Measurements from ENCODE around the gene JAM2. TPM values are rescaled to one million over a fixed set of nuclear protein-coding genes. Genes with fewer than 3 reads are reported as not detected.

The JAM2 gene
- total and polyA plus RNA-seq, 10 of the 15 experiments (the other 5 are each of a cell fraction or from before 2014, with no cell fraction given) = 2.1 to 30.4 (median 8.6) TPM

DNA sequence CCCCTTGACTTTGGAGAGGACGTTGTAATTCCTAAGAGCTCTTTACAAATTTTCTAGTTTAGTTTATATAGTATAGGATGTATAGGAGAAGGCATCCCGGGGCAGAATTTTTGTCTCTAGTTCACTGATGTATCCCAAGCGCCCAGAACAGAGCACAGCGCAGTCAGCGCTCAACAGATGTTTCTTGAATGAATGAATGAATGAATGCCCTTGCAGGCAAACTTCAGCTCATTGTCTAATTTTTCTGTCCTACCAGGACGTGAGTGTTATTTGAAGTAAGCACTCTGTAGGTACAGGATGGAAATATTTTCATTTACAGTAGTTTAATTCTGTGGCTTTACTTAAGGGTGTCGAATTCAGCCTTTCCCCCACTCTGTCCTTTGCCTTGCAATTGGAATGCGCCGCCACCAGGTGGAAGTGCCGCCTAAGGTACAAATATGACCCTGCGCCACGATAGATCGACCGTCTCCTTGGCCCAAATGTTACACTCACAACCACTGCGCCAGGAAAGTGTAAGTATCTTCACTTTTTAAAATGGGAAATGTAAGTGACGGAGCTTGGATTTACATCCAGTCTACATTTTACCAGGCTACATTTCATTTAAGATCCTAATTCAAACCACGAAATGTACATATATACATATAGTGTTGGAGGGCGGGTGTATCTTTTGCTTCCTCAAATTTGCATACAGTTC is 30.9 kb upstream of the JAM2 start:
- RAD21 ChIA-PET (ENCODE audit: unreplicated experiment) = interaction anchor here (0.6 to 2.9 kb wide), 30 partner anchors 9 to 563 kb away, joined by 3 to 15 read pairs (median 4); partner anchors contain the start of genes APP, ATP5PF, GABPA and JAM2
- TF ChIP-seq CHD4 (IDR thresholded peaks at IDR 0.05) (no peak), SIN3A (IDR thresholded peaks at IDR 0.05; ENCODE audit: low read depth, low read length) (no peak), CUX1 (IDR thresholded peaks at IDR 0.05; ENCODE audit: insufficient replicate concordance, low read depth, low read length) (no peak), KAT2A (conservative IDR thresholded peaks at IDR 0.05; ENCODE audit: control insufficient read depth, low read depth, low read length) (no peak), ZNF384 (IDR thresholded peaks at IDR 0.05; ENCODE audit: borderline replicate concordance, low read depth, low read length) (no peak), BCL11A (IDR thresholded peaks at IDR 0.05; ENCODE audit: low read depth, low read length) (no peak), EZH2 (IDR thresholded peaks at IDR 0.05; ENCODE audit: borderline replicate concordance, control insufficient read depth, low read depth, low read length) (no peak), SMAD5 (IDR thresholded peaks at IDR 0.05; ENCODE audit: low read depth) (no peak), FOS (IDR thresholded peaks at IDR 0.05; ENCODE audit: borderline replicate concordance, extremely low read depth, insufficient read length) (no peak), POLR2AphosphoS5 (IDR thresholded peaks at IDR 0.05; ENCODE audit: low read length) (no peak), DPF2 (IDR thresholded peaks at IDR 0.05) (no peak), MTA2 (IDR thresholded peaks at IDR 0.05; ENCODE audit: low read depth) (no peak), NKRF (conservative IDR thresholded peaks at IDR 0.05) (no peak; the same call in 1 of the 2 replicates), IKZF1 (conservative IDR thresholded peaks at IDR 0.05) (no peak), NR2C1 (IDR thresholded peaks at IDR 0.05) (no peak), EP300 (IDR thresholded peaks at IDR 0.05; ENCODE audit: borderline replicate concordance in 1 of 2, control insufficient read depth in 1 of 2, low read depth in 2 of 2, low read length in 2 of 2) (no peak)

More for the DNA sequence above, 30.9 kb upstream of the JAM2 start:
- SMC1A ChIA-PET (ENCODE audit: uncharacterized antibody, unreplicated experiment) = interaction anchor here (0.5 to 5.5 kb wide), 23 partner anchors 9 to 560 kb away, joined by 3 to 51 read pairs (median 4); no protein-coding TSS in a partner anchor
- no peak overlapping the region; the same call in 1 of the 2 replicates for H3K27ac ChIP-seq (ENCODE audit: control insufficient read depth, insufficient read depth)
- H2AFZ ChIP-seq (ENCODE audit: control insufficient read depth, low read depth, low read length) = peak overlapping the region; percentile 93
- H3K36me3 ChIP-seq (ENCODE audit: control insufficient read depth in 2 of 2, insufficient read depth in 2 of 2, low read length in 1 of 2) = peaks cover 0 to 17% of the 10 kb centered on the region in 2 experiments; a peak in 2 of 4 replicates
- no peaks in the 10 kb centered on the region for H3K27me3 ChIP-seq (replicated peaks in 1 of 2; ENCODE audit: control insufficient read depth in 2 of 2, insufficient read depth in 2 of 2, low read length in 1 of 2)
- in situ Hi-C loops (cut with MboI) (loop anchor here (5.0 to 10.0 kb wide), 5 partner anchors 99 to 1109 kb away; partner anchors contain the start of genes ATP5PF and GABPA), intact Hi-C loops (cut with micrococcal nuclease; ENCODE audit: unreplicated experiment) (loop anchor here (1.0 to 10.0 kb wide), 7 partner anchors 31 to 1109 kb away; partner anchors contain the start of gene JAM2)
- no TSS peak for BruUV-seq (replicated peaks)
- H3K9ac ChIP-seq (ENCODE audit: control insufficient read depth, insufficient read depth, low read length) = peak overlapping the region; percentile 52
- peak overlapping the region; percentile 94 for H3K4me3 ChIP-seq
- H3K79me2 ChIP-seq (ENCODE audit: control insufficient read depth, insufficient read depth, low read length) = peaks cover 32% of the 10 kb centered on the region
- DNase-seq (ENCODE audit: low read depth, low spot score) (peak; percentile 67), FAIRE-seq (peak; percentile 95), ATAC-seq (peak; percentile 86)
- H3K9me3 ChIP-seq (replicated peaks; ENCODE audit: control insufficient read depth, insufficient read depth, low read length) = no peaks in the 10 kb centered on the region; the same call in 2 of the 3 replicates
- peak overlapping the region; percentile 88 for H3K4me2 ChIP-seq (ENCODE audit: control insufficient read depth, insufficient read depth)
- H3K4me1 ChIP-seq (ENCODE audit: control insufficient read depth, insufficient read depth, low read length) = peaks cover 9% of the 10 kb centered on the region; the same call in 1 of the 2 replicates
- H4K20me1 ChIP-seq (ENCODE audit: control insufficient read depth, insufficient read depth) = no peaks in the 10 kb centered on the region
- POLR2A ChIA-PET = interaction anchor here (0.9 kb wide), 2 partner anchors 28 to 126 kb away, joined by 3 read pairs; partner anchors contain the start of genes ATP5PF and GABPA
- CTCF ChIA-PET = interaction anchor here (0.7 to 5.1 kb wide), 47 partner anchors 9 to 1109 kb away, joined by 3 to 70 read pairs (median 4); partner anchors contain the start of genes ATP5PF, GABPA and JAM2
- 1% methylated on average over 18 of the region's 18 CpGs for WGBS (ENCODE audit: insufficient coverage, insufficient replicate concordance, low lambda C conversion rate, missing lambda C conversion rate)
